ENCODE results near the gene EFNA3. TPM values are rescaled to one million over a fixed set of nuclear protein-coding genes. Genes with fewer than 3 reads are reported as not detected.

EFNA3 gene
- polyA plus RNA-seq, 3 donors = 0.45 to 1.7 (median 0.92) TPM

DNA sequence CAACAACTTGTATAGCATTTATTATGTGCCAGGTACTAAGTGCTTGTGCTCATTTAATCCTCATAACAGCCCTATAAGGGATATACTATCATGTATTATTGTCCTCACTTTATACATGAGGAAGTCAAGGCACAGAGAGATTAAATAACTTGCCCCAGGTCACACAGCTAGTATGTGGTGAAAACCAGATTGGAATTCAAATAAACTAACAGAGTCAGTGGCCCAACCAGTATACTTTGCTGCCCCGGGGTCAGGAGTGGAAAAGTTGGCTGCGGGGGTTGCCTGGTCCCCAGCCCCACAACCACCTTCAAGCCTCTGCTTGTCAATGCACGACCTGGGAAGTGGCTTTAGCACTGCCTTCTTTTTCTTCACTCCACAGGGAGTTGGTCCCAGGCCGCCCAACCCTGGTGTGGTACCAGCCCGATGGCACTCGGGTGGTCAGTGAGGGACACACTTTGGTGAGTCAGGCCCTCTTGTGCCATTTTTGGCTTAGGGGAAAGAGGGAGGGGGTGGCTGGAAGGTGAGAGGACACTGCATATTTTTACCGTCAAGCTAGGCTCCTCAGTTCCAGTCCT, 25.0 kb upstream of the EFNA3 start:
- Histone ChIP-seq H3K27me3 (ENCODE audit: control insufficient read depth in 2 of 2, insufficient read depth in 2 of 2, low read length in 2 of 2) (no peaks in the 10 kb centered on the region), H3K4me1 (ENCODE audit: control insufficient read depth in 1 of 2, insufficient read depth in 2 of 2, low read length in 2 of 2) (peaks cover 28 to 42% of the 10 kb centered on the region in 2 donors), H2AFZ (ENCODE audit: insufficient read depth, low read depth, low read length, poor library complexity, severe bottlenecking) (no peak overlapping the region), H3K4me2 (replicated peaks; ENCODE audit: extremely low read depth, low read length, poor library complexity, severe bottlenecking) (peak overlapping the region; percentile 100), H3K79me2 (ENCODE audit: insufficient read depth, low read length) (peaks cover 25% of the 10 kb centered on the region), H3K27ac (ENCODE audit: low read depth in 1 of 2, low read length in 2 of 2) (peak overlapping the region in 1 of 2 donors; percentile 47), H3K9me3 (replicated peaks in 1 of 2; ENCODE audit: control insufficient read depth in 1 of 2, insufficient read depth in 1 of 2, low read length in 2 of 2) (no peaks in the 10 kb centered on the region), H3K9ac (ENCODE audit: insufficient read depth, low read length, poor library complexity, severe bottlenecking) (peak overlapping the region; percentile 30), H3K4me3 (replicated peaks in 1 of 3; ENCODE audit: low read depth in 2 of 3, low read length in 3 of 3) (peak overlapping the region in 1 of 3 experiments; percentile 96), H4K20me1 (ENCODE audit: insufficient read depth, low read length) (peaks cover 62% of the 10 kb centered on the region), H3K36me3 (replicated peaks in 1 of 2; ENCODE audit: control insufficient read depth in 1 of 2, insufficient read depth in 2 of 2, low read length in 2 of 2) (peaks cover 49 to 50% of the 10 kb centered on the region in 2 donors)
- WGBS (ENCODE audit: insufficient coverage) = 95% methylated on average over 7 of the region's 7 CpGs
- DNase-seq = no peak
- Mint-ChIP-seq H3K4me3 (no peak overlapping the region), H3K36me3 (peaks cover 45 to 47% of the 10 kb centered on the region in 2 donors), H3K27me3 (ENCODE audit: low read depth in 3 of 3) (peaks cover 0 to 2% (median 0%) of the 10 kb centered on the region in 3 donors), H3K27ac (peak overlapping the region in 1 of 7 donors; percentile 54), H3K4me1 (peaks cover 26% of the 10 kb centered on the region), H3K9me3 (no peaks in the 10 kb centered on the region)
- TF ChIP-seq, protein P1, sequence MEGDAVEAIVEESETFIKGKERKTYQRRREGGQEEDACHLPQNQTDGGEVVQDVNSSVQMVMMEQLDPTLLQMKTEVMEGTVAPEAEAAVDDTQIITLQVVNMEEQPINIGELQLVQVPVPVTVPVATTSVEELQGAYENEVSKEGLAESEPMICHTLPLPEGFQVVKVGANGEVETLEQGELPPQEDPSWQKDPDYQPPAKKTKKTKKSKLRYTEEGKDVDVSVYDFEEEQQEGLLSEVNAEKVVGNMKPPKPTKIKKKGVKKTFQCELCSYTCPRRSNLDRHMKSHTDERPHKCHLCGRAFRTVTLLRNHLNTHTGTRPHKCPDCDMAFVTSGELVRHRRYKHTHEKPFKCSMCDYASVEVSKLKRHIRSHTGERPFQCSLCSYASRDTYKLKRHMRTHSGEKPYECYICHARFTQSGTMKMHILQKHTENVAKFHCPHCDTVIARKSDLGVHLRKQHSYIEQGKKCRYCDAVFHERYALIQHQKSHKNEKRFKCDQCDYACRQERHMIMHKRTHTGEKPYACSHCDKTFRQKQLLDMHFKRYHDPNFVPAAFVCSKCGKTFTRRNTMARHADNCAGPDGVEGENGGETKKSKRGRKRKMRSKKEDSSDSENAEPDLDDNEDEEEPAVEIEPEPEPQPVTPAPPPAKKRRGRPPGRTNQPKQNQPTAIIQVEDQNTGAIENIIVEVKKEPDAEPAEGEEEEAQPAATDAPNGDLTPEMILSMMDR (IDR thresholded peaks at IDR 0.05) = no peak
- intact Hi-C loops (cut with micrococcal nuclease) = loop anchor here (5.0 kb wide), 3 partner anchors 34 to 51 kb away; partner anchors contain the start of gene ZBTB7B (in 1 of the 2)

DNA sequence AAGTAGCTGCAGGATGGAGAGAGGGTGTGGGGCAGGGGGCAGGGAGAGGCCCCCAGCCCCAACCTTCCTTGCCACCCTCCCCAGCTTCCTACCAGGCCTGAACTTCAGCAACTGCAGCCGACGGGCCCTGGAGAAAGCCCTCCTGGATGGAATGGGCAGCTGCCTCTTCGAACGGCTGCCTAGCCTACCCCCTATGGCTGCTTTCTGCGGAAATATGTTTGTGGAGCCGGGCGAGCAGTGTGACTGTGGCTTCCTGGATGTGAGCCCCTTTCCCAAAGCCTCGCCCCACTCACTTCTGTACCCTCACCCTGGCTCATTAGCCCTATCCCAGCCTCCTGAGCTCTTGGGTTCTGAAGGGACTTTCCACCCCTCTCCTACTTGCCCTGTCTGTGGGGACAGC, 21.5 kb upstream of the EFNA3 start:
- no peak overlapping the region for H3K4me2 ChIP-seq (replicated peaks; ENCODE audit: extremely low read depth, low read length, poor library complexity, severe bottlenecking)
- no peaks in the 10 kb centered on the region for H3K27me3 ChIP-seq (ENCODE audit: control insufficient read depth in 2 of 2, insufficient read depth in 2 of 2, low read length in 2 of 2)
- Mint-ChIP-seq H3K27me3 (ENCODE audit: low read depth in 3 of 3) (peaks cover 0 to 2% (median 0%) of the 10 kb centered on the region in 3 donors), H3K27ac (no peak overlapping the region), H3K36me3 (peaks cover 63 to 72% of the 10 kb centered on the region in 2 donors), H3K4me3 (no peak overlapping the region), H3K9me3 (no peaks in the 10 kb centered on the region), H3K4me1 (peaks cover 26% of the 10 kb centered on the region)
- intact Hi-C loops (cut with micrococcal nuclease) = no loop called here
- no peak overlapping the region for H3K27ac ChIP-seq (ENCODE audit: low read depth in 1 of 2, low read length in 2 of 2)
- H3K4me3 ChIP-seq (replicated peaks in 1 of 3; ENCODE audit: low read depth in 2 of 3, low read length in 3 of 3) = no peak overlapping the region
- no peaks in the 10 kb centered on the region for H3K9me3 ChIP-seq (replicated peaks in 1 of 2; ENCODE audit: control insufficient read depth in 1 of 2, insufficient read depth in 1 of 2, low read length in 2 of 2)
- H3K79me2 ChIP-seq (ENCODE audit: insufficient read depth, low read length) = peaks cover 25% of the 10 kb centered on the region
- H3K4me1 ChIP-seq (ENCODE audit: control insufficient read depth in 1 of 2, insufficient read depth in 2 of 2, low read length in 2 of 2) = peaks cover 16 to 28% of the 10 kb centered on the region in 2 donors
- WGBS (ENCODE audit: insufficient coverage) = 95% methylated on average over 8 of the region's 8 CpGs
- DNase-seq = no peak
- no peak overlapping the region for H2AFZ ChIP-seq (ENCODE audit: insufficient read depth, low read depth, low read length, poor library complexity, severe bottlenecking)
- TF ChIP-seq, protein P1 (IDR thresholded peaks at IDR 0.05) = no peak
- H3K9ac ChIP-seq (ENCODE audit: insufficient read depth, low read length, poor library complexity, severe bottlenecking) = no peak overlapping the region
- H4K20me1 ChIP-seq (ENCODE audit: insufficient read depth, low read length) = peaks cover 83% of the 10 kb centered on the region
- peaks cover 71 to 78% of the 10 kb centered on the region in 2 donors for H3K36me3 ChIP-seq (replicated peaks in 1 of 2; ENCODE audit: control insufficient read depth in 1 of 2, insufficient read depth in 2 of 2, low read length in 2 of 2)

Data from CD14-positive monocyte (primary cell).